GM23338 (cell line): ENCODE measurements around the gene INO80C. TPM values are rescaled to one million over a fixed set of nuclear protein-coding genes. Genes with fewer than 3 reads are reported as not detected.
"Not testable (repeated sequence)": the region's sequence is repeated elsewhere in the genome, so short reads cannot be mapped to it uniquely, and the experiment has no call there.

Experiments used
- ATAC-seq: fragments of 200-7000 bp; cut with Tn5 transposase; 3 replicates; pipeline ENCODE4 v1.9.1; 2020
- DNase-seq: peaks from one replicate; pipeline ENCODE4 v3.0.0-alpha.2; 2015; ENCODE audit warnings: low spot score
- H2AFZ ChIP-seq: fragments of 200-600 bp; sonication (generic); 2 replicates; pipeline ENCODE4 v1.8.0; 2016; ENCODE audit warnings: antibody characterized with exemption, mild to moderate bottlenecking, moderate library complexity
- H3F3A ChIP-seq: fragments of 200-600 bp; sonication (generic); replicated peaks from 2 replicates; pipeline ENCODE4 v1.8.0; 2017; ENCODE audit warnings: antibody characterized with exemption, mixed run types, low read depth
- H3K27ac ChIP-seq: fragments of 200-600 bp; sonication (generic); 2 replicates; pipeline ENCODE4 v1.6.1; 2016; ENCODE audit warnings: low read depth
- H3K27me3 ChIP-seq: fragments of 200-600 bp; sonication (generic); 2 replicates; pipeline ENCODE4 v1.8.0; 2016; ENCODE audit warnings: mild to moderate bottlenecking, mixed run types, moderate library complexity; ENCODE audit not compliant: insufficient read depth
- H3K36me3 ChIP-seq: fragments of 200-600 bp; sonication (generic); 2 replicates; pipeline ENCODE4 v1.8.0; 2016; ENCODE audit warnings: mild to moderate bottlenecking; ENCODE audit not compliant: insufficient read depth
- H3K4me1 ChIP-seq: fragments of 200-600 bp; sonication (generic); 2 replicates; pipeline ENCODE4 v1.8.0; 2016; ENCODE audit warnings: mild to moderate bottlenecking, moderate library complexity; ENCODE audit not compliant: insufficient read depth
- H3K4me2 ChIP-seq: fragments of 200-600 bp; sonication (generic); 2 replicates; pipeline ENCODE4 v1.7.1; 2017; ENCODE audit warnings: mixed run types
- H3K4me3 ChIP-seq: fragments of 200-600 bp; sonication (generic); 2 replicates; pipeline ENCODE4 v1.6.1; 2016; ENCODE audit warnings: mixed run types
- H3K79me2 ChIP-seq: fragments of 200-600 bp; sonication (generic); replicated peaks from 2 replicates; pipeline ENCODE4 v1.8.0; 2017; ENCODE audit warnings: mild to moderate bottlenecking; ENCODE audit not compliant: insufficient read depth
- H3K9me2 ChIP-seq: fragments of 200-600 bp; sonication (generic); 2 replicates; pipeline ENCODE4 v1.8.0; 2017; ENCODE audit not compliant: insufficient read depth
- H4K20me1 ChIP-seq: fragments of 200-600 bp; sonication (generic); replicated peaks from 2 replicates; pipeline ENCODE4 v1.8.0; 2017; ENCODE audit warnings: mild to moderate bottlenecking; ENCODE audit not compliant: insufficient read depth
- H3K27ac Mint-ChIP-seq: 2 replicates; pipeline ENCODE4 v1.8.0; 2020; ENCODE audit warnings: inconsistent platforms, mild to moderate bottlenecking, moderate library complexity, mixed read lengths
- H3K27me3 Mint-ChIP-seq: 3 replicates; pipeline ENCODE4 v1.8.0; 2022; ENCODE audit warnings: low read depth, mild to moderate bottlenecking, moderate library complexity, mixed read lengths, inconsistent platforms; ENCODE audit not compliant: insufficient read depth, poor library complexity
- H3K36me3 Mint-ChIP-seq: 3 replicates; pipeline ENCODE4 v1.8.0; 2021; ENCODE audit warnings: low read depth, mild to moderate bottlenecking, inconsistent platforms, moderate library complexity, mixed read lengths
- H3K4me1 Mint-ChIP-seq: 3 replicates; pipeline ENCODE4 v1.8.0; 2020; ENCODE audit warnings: mild to moderate bottlenecking, inconsistent platforms, mixed read lengths
- H3K4me3 Mint-ChIP-seq: 3 replicates; pipeline ENCODE4 v1.8.0; 2021; ENCODE audit warnings: moderate library complexity, mild to moderate bottlenecking, inconsistent platforms, mixed read lengths
- H3K9me3 Mint-ChIP-seq: 3 replicates; pipeline ENCODE4 v1.8.0; 2020; ENCODE audit warnings: moderate library complexity, mild to moderate bottlenecking, inconsistent platforms, mixed read lengths
- CREB1 ChIP-seq: fragments of 250-450 bp; sonication (Bioruptor Pico); IDR thresholded peaks from 2 replicates; pipeline ENCODE4 v1.5.0; 2020; ENCODE audit warnings: low read depth, mild to moderate bottlenecking, moderate library complexity
- EZH2phosphoT487 ChIP-seq: fragments of 200-600 bp; sonication (generic); IDR thresholded peaks from one replicate; pipeline ENCODE4 v1.8.1; 2018; ENCODE audit warnings: antibody characterized with exemption; ENCODE audit not compliant: unreplicated experiment
- JUNB ChIP-seq: IDR thresholded peaks from one replicate; pipeline ENCODE4 v1.6.1; 2016; ENCODE audit warnings: antibody characterized with exemption; ENCODE audit not compliant: unreplicated experiment
- NANOG ChIP-seq: IDR thresholded peaks from 2 replicates; pipeline ENCODE4 v1.6.1; 2016; ENCODE audit warnings: antibody characterized with exemption, borderline replicate concordance
- STAT1 ChIP-seq: IDR thresholded peaks from one replicate; pipeline ENCODE4 v1.6.1; 2016; ENCODE audit warnings: antibody characterized with exemption; ENCODE audit not compliant: unreplicated experiment
- polyA plus RNA-seq: library from polyadenylated mRNA; unstranded; fragments of >200 nt; fragmentation: Nextera tagmentation; extraction: Ambion mirVana; gene quantifications from 2 replicates; pipeline ENCODE4 v1.2.1, GENCODE V29; 2016
- total RNA-seq: library from RNA; depleted of rRNA; stranded (reverse); fragments of >200 nt; shearing (Covaris generic); gene quantifications from 2 replicates; pipeline ENCODE4 v1.2.3, GENCODE V29; 2014
- TF ChIP-seq, protein P1 (sequence below): fragments of 250-450 bp; sonication (Bioruptor Pico); IDR thresholded peaks from 2 replicates; pipeline ENCODE4 v1.5.0; 2020; ENCODE audit warnings: mild to moderate bottlenecking, moderate library complexity

The INO80C gene
- total and polyA plus RNA-seq, 2 experiments from 2014 or later, result 16.3 to 52.3 TPM

DNA sequence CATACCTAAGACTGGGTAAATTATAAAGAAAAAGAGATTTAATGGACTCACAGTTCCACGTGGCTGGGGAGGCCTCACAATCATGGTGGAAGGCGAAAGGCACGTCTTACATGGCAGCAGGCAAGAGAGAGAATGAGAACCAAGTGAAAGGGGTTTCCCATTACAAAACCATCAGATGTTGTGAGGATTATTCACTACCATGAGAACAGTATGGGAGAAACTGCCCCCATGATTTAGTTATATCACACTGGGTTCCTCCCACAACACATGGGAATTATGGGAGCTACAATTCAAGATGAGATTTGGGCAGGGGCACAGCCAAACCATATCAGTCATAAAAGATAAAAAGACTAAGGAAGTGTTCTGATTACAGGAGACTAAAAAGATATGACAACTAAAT, 8.5 kb downstream of the INO80C start:
- not testable (repeated sequence) for H2AFZ ChIP-seq, ATAC-seq, H3K27me3 Mint-ChIP-seq, H3K9me2 ChIP-seq, H3K27me3 ChIP-seq, H3F3A ChIP-seq, DNase-seq, H3K9me3 Mint-ChIP-seq, H4K20me1 ChIP-seq, H3K36me3 ChIP-seq
- peak overlapping the region; percentile 78 for H3K27ac Mint-ChIP-seq
- Histone ChIP-seq H3K4me2 (peak overlapping the region; percentile 28), H3K79me2 (peaks cover 86% of the 10 kb centered on the region), H3K4me3 (peak overlapping the region; percentile 21; the same call in 1 of the 2 replicates), H3K27ac (peak overlapping the region; percentile 93), H3K4me1 (peaks cover 68% of the 10 kb centered on the region)
- H3K36me3 Mint-ChIP-seq, result peaks cover 16% of the 10 kb centered on the region
- peak overlapping the region; percentile 23; the same call in 1 of the 3 replicates for H3K4me3 Mint-ChIP-seq
- peaks cover 76% of the 10 kb centered on the region for H3K4me1 Mint-ChIP-seq

- Histone ChIP-seq H3K79me2 (peaks cover 86% of the 10 kb centered on the region), H3K27ac (peak overlapping the region; percentile 93), H3K4me1 (peaks cover 59% of the 10 kb centered on the region), H3K4me2 (peak overlapping the region; percentile 36), H3K4me3 (peak overlapping the region; percentile 21; the same call in 1 of the 2 replicates)
- H3K9me3 Mint-ChIP-seq, H3K27me3 ChIP-seq, H3K36me3 ChIP-seq, H3F3A ChIP-seq, H4K20me1 ChIP-seq, H3K9me2 ChIP-seq, H2AFZ ChIP-seq, H3K27me3 Mint-ChIP-seq: not testable (repeated sequence)
- Mint-ChIP-seq H3K27ac (peak overlapping the region; percentile 91), H3K4me1 (peaks cover 71% of the 10 kb centered on the region), H3K4me3 (peak overlapping the region; percentile 43), H3K36me3 (peaks cover 16% of the 10 kb centered on the region)
- TF ChIP-seq NANOG, result 0 out of 2 replicates have a peak, but pooled peaks have one; percentile 24
- ATAC-seq (peak; percentile 86), DNase-seq (peak; percentile 83)
Measured at GRCh38 chr18:35488396-35488795, 9.4 kb downstream of the INO80C start.

GRCh38 chr18:35487525-35487924, 10.2 kb downstream of the INO80C start:
- peak overlapping the region; percentile 8; the same call in 1 of the 2 replicates for H3K4me3 ChIP-seq

DNA sequence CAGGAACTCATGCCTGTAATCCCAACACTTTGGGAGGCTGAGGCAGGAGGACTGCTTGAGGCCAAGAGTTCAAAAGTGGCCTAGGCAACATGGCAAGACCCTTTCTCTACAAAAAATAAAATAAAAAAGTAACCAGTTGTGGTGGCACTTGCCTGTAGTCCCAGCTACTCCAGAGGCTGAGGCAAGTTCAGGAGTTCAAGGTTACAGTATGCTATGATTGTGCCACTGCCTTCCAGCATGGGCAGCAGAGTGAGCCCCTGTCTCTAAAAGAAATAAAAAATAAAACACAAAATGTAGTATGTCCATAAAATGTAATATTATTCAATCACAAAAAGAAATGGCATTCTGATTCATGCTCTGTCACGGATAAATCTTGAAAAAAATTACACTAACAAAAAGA, 11.9 kb downstream of the INO80C start:
- H3K4me1 ChIP-seq, result peaks cover 34% of the 10 kb centered on the region
- H3K27ac Mint-ChIP-seq, result no peak overlapping the region
- H2AFZ ChIP-seq, result no peak overlapping the region
- H3K9me2 ChIP-seq, result no peaks in the 10 kb centered on the region
- no peak for ATAC-seq
- no peak overlapping the region for H3K4me3 ChIP-seq
- H3K79me2 ChIP-seq, result peaks cover 86% of the 10 kb centered on the region
- H3K4me3 Mint-ChIP-seq, result no peak overlapping the region; the same call in 1 of the 3 replicates
- no peaks in the 10 kb centered on the region for H3K36me3 ChIP-seq
- H3K27me3 Mint-ChIP-seq, result peaks cover 4% of the 10 kb centered on the region
- peaks cover 16% of the 10 kb centered on the region for H3K36me3 Mint-ChIP-seq
- no peaks in the 10 kb centered on the region; the same call in 1 of the 2 replicates for H4K20me1 ChIP-seq
- no peaks in the 10 kb centered on the region for H3F3A ChIP-seq
- peaks cover 51% of the 10 kb centered on the region for H3K4me1 Mint-ChIP-seq
- H3K9me3 Mint-ChIP-seq, result no peaks in the 10 kb centered on the region
- no peaks in the 10 kb centered on the region for H3K27me3 ChIP-seq
- H3K27ac ChIP-seq, result no peak overlapping the region
- H3K4me2 ChIP-seq, result no peak overlapping the region
- DNase-seq, result no peak
- TF ChIP-seq EZH2phosphoT487, result no peak
- no peak for TF ChIP-seq CREB1
- no peak for TF ChIP-seq JUNB
- no peak for TF ChIP-seq STAT1
- TF ChIP-seq, protein P1, sequence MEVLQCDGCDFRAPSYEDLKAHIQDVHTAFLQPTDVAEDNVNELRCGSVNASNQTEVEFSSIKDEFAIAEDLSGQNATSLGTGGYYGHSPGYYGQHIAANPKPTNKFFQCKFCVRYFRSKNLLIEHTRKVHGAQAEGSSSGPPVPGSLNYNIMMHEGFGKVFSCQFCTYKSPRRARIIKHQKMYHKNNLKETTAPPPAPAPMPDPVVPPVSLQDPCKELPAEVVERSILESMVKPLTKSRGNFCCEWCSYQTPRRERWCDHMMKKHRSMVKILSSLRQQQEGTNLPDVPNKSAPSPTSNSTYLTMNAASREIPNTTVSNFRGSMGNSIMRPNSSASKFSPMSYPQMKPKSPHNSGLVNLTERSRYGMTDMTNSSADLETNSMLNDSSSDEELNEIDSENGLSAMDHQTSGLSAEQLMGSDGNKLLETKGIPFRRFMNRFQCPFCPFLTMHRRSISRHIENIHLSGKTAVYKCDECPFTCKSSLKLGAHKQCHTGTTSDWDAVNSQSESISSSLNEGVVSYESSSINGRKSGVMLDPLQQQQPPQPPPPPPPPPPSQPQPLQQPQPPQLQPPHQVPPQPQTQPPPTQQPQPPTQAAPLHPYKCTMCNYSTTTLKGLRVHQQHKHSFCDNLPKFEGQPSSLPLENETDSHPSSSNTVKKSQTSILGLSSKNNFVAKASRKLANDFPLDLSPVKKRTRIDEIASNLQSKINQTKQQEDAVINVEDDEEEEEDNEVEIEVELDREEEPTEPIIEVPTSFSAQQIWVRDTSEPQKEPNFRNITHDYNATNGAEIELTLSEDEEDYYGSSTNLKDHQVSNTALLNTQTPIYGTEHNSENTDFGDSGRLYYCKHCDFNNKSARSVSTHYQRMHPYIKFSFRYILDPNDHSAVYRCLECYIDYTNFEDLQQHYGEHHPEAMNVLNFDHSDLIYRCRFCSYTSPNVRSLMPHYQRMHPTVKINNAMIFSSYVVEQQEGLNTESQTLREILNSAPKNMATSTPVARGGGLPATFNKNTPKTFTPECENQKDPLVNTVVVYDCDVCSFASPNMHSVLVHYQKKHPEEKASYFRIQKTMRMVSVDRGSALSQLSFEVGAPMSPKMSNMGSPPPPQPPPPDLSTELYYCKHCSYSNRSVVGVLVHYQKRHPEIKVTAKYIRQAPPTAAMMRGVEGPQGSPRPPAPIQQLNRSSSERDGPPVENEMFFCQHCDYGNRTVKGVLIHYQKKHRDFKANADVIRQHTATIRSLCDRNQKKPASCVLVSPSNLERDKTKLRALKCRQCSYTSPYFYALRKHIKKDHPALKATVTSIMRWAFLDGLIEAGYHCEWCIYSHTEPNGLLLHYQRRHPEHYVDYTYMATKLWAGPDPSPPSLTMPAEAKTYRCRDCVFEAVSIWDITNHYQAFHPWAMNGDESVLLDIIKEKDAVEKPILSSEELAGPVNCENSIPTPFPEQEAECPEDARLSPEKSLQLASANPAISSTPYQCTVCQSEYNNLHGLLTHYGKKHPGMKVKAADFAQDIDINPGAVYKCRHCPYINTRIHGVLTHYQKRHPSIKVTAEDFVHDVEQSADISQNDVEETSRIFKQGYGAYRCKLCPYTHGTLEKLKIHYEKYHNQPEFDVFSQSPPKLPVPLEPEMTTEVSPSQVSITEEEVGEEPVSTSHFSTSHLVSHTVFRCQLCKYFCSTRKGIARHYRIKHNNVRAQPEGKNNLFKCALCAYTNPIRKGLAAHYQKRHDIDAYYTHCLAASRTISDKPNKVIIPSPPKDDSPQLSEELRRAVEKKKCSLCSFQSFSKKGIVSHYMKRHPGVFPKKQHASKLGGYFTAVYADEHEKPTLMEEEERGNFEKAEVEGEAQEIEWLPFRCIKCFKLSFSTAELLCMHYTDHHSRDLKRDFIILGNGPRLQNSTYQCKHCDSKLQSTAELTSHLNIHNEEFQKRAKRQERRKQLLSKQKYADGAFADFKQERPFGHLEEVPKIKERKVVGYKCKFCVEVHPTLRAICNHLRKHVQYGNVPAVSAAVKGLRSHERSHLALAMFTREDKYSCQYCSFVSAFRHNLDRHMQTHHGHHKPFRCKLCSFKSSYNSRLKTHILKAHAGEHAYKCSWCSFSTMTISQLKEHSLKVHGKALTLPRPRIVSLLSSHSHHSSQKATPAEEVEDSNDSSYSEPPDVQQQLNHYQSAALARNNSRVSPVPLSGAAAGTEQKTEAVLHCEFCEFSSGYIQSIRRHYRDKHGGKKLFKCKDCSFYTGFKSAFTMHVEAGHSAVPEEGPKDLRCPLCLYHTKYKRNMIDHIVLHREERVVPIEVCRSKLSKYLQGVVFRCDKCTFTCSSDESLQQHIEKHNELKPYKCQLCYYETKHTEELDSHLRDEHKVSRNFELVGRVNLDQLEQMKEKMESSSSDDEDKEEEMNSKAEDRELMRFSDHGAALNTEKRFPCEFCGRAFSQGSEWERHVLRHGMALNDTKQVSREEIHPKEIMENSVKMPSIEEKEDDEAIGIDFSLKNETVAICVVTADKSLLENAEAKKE (CRISPR knock-in tag), result no peak

More at GRCh38 chr18:35487525-35487924, 10.2 kb downstream of the INO80C start:
- not testable (repeated sequence) for H3K36me3 ChIP-seq, H3K9me3 Mint-ChIP-seq, DNase-seq, H4K20me1 ChIP-seq, H2AFZ ChIP-seq, H3K27me3 Mint-ChIP-seq, H3F3A ChIP-seq, H3K9me2 ChIP-seq, H3K27me3 ChIP-seq, ATAC-seq
- Histone ChIP-seq H3K79me2 (peaks cover 85% of the 10 kb centered on the region), H3K27ac (peak overlapping the region; percentile 56), H3K4me2 (peak overlapping the region; percentile 36), H3K4me1 (peaks cover 51% of the 10 kb centered on the region)
- H3K27ac Mint-ChIP-seq, result peak overlapping the region; percentile 91
- H3K4me3 Mint-ChIP-seq, result peak overlapping the region; percentile 43; the same call in 2 of the 3 replicates
- peaks cover 16% of the 10 kb centered on the region for H3K36me3 Mint-ChIP-seq
- H3K4me1 Mint-ChIP-seq, result peaks cover 66% of the 10 kb centered on the region
